ENCODE data around the gene TMEM129.
"Not testable (repeated sequence)": the region's sequence is repeated elsewhere in the genome, so short reads cannot be mapped to it uniquely, and the experiment has no call there.

TMEM129 gene

DNA sequence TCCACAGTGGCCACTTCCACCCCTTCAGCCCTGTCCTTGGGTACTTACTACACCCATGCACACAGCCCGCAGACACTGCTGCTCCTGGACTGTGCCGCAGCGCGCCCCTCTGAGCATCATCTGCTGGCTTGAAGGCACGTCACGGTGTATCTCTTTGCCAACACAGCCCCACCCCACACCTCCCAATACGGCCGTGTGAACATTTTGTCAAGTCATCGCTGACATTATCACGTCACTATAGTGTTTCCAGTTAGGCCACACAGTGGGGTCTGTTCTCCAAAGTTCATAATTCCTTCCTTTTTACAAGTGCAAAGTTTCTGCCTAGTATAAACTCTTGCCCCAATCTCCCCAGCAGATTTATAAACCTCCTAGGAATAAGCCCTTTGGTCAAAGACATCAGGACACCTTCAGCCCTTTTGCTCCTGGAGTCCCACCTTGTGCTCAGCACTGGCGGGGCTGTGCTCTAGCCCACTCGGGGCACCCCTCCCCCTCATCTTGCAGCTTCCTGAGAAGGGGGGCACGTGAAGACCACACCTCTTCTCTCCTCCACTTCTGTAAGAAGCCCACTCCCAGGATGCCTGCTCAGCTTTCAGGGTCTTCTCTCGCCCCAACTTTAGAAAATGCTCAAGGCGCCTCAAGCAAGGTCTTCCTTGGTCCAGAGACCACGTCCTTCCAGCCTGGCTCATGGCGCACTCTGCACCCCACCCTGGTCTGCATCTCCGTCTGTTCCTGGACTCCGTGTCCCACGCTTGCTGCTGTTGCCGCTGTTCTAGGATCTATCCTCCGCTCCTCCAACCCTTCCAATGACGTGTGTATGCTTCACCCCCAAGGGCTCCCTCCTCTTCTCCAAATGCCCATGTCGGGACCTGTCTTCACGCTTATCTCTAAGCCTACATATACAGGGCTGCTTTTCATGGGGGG, 44.3 kb downstream of the TMEM129 start:
- no peak overlapping the region for H3K27ac ChIP-seq
- no peak for DNase-seq (ENCODE audit: low read depth, low spot score)

DNA sequence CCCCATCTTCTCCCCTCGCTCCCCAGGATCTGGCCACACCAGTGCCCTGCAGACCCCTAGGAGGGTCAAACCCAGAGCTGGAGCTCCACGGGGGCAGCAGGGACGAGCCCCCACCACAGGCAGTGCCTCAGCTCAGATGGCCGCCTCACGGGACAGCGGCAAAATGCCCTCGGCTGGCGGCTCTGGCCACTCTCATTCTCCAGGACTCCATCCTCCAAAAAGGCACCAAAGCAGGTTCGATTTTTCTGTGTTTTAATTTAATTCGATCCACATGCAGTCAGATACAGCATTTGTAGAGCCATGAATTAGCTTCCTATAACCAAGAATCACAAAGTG, 45.4 kb downstream of the TMEM129 start:
- no peak for DNase-seq (ENCODE audit: low read depth, low spot score)

GRCh38 chr4:1675136-1675801, 45.9 kb downstream of the TMEM129 start:
- H3K27ac ChIP-seq, result no peak overlapping the region
- DNase-seq (ENCODE audit: low read depth, low spot score), result no peak

More for the DNA sequence above, 45.4 kb downstream of the TMEM129 start:
- no peak overlapping the region for H3K27ac ChIP-seq

GRCh38 chr4:1674682-1675081, 46.4 kb downstream of the TMEM129 start:
- H3K27ac ChIP-seq, result no peak overlapping the region
- DNase-seq (ENCODE audit: low read depth, low spot score), result no peak

GRCh38 chr4:1673671-1674070, 47.5 kb downstream of the TMEM129 start:
- no peak for DNase-seq (ENCODE audit: low read depth, low spot score)
- no peak overlapping the region for H3K27ac ChIP-seq

- H3K27ac ChIP-seq; DNase-seq (ENCODE audit: low read depth, low spot score): not testable (repeated sequence)
Observed at GRCh38 chr4:1671011-1671410, 50.1 kb downstream of the TMEM129 start.

GRCh38 chr4:1670279-1670678, 50.8 kb downstream of the TMEM129 start:
- no peak overlapping the region for H3K27ac ChIP-seq
- DNase-seq (ENCODE audit: low read depth, low spot score), result no peak

GRCh38 chr4:1669850-1670249, 51.3 kb downstream of the TMEM129 start:
- DNase-seq (ENCODE audit: low read depth, low spot score), result no peak
- H3K27ac ChIP-seq, result no peak overlapping the region

GRCh38 chr4:1669270-1669669, 51.9 kb downstream of the TMEM129 start:
- no peak for DNase-seq (ENCODE audit: low read depth, low spot score)
- H3K27ac ChIP-seq, result no peak overlapping the region

GRCh38 chr4:1668488-1668840, 52.7 kb downstream of the TMEM129 start:
- no peak for DNase-seq (ENCODE audit: low read depth, low spot score)
- H3K27ac ChIP-seq, result no peak overlapping the region

DNA sequence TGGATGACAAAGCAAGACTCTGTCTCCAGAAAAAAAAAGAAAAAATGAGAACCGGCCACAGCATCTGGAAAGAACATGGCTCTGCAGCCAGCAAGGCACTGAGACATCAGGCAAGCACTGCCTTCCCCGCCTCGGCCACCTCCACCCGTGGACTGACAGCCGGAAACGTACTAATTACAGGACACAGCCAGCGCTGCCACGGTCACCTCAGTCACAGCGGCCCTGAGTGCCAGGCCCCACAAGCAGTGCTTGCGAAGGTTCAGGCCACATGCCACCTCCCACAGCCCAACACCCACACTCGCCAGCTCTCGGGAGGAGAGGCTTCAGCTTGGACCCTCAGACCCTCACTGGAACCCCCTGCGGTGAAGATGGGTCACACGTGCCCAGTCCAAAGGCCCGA, 53.9 kb downstream of the TMEM129 start:
- H3K27ac ChIP-seq, result no peak overlapping the region
- DNase-seq (ENCODE audit: low read depth, low spot score), result no peak

GRCh38 chr4:1666391-1666790, 54.7 kb downstream of the TMEM129 start:
- no peak for DNase-seq (ENCODE audit: low read depth, low spot score)
- H3K27ac ChIP-seq, result no peak overlapping the region
